ENCODE data around the gene S100A14. TPM values are rescaled to one million over a fixed set of nuclear protein-coding genes. Genes with fewer than 3 reads are reported as not detected.

Gene S100A14
- total RNA-seq, 1 experiment from 2014 or later, result 0.63 TPM

DNA sequence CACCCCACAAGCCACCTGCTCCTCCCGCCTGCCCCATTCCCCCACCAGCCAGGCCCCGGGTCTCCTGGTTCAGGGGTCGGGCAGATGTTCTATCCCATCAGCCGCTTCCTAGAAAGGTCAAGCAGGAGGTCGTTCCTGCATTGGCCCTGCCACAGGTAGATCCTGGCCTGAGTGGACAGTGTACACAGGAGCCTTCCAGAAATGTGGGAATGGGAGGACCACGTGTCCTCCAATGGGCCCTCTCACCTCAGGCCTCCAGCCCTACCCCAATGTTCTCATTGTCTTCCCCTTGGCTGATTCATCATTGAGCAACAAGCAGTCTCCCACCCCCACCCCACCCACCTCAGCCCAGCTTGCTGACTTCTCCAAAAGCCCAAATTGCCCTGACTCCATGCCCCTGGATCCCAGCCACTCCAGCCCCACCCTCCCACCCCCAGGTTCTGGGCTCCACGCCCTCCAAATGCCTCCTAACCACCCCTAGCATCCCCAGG is 5.3 kb downstream of the S100A14 start:
- Histone ChIP-seq H2BK120ac (ENCODE audit: low read depth, low read length, poor library complexity, severe bottlenecking) (no peak overlapping the region), H2AFZ (ENCODE audit: low read length) (no peak overlapping the region), H3T11ph (ENCODE audit: low read length) (no peak overlapping the region), H3K56ac (ENCODE audit: insufficient read length, low read depth, low read length) (no peak overlapping the region), H3K4me1 (ENCODE audit: insufficient read depth, low read length) (peaks cover 9% of the 10 kb centered on the region; the same call in 1 of the 2 replicates), H3K4me2 (ENCODE audit: insufficient read depth, insufficient read length, low read length) (no peak overlapping the region), H3K14ac (ENCODE audit: insufficient read depth, low read length) (no peak overlapping the region), H3K18ac (ENCODE audit: insufficient read length, low read depth, low read length) (no peak overlapping the region), H4K20me1 (ENCODE audit: control insufficient read depth, insufficient read depth, insufficient read length) (no peaks in the 10 kb centered on the region), H4K91ac (ENCODE audit: insufficient read length, low read depth, low read length) (no peak overlapping the region), H3K4ac (ENCODE audit: low read depth, low read length) (no peak overlapping the region), H3K9me3 (ENCODE audit: control insufficient read depth, low read depth, low read length) (no peaks in the 10 kb centered on the region), H2BK15ac (ENCODE audit: low read depth, low read length) (no peak overlapping the region), H4K5ac (ENCODE audit: insufficient read length, low read depth, low read length) (no peak overlapping the region), H2BK12ac (ENCODE audit: insufficient read length, low read depth, low read length) (no peak overlapping the region), H3K23me2 (ENCODE audit: insufficient read length, low read depth, low read length, poor library complexity, severe bottlenecking) (peaks cover 3% of the 10 kb centered on the region), H4K8ac (replicated peaks; ENCODE audit: insufficient read length, low read depth, low read length) (no peak overlapping the region), H2AK5ac (ENCODE audit: insufficient read length, low read length) (no peak overlapping the region), H3K79me1 (ENCODE audit: insufficient read depth, low read depth, low read length, poor library complexity, severe bottlenecking) (no peaks in the 10 kb centered on the region), H3K27ac (ENCODE audit: insufficient read length, low read depth, low read length) (no peak overlapping the region), H3K23ac (ENCODE audit: insufficient read length, low read depth, low read length) (no peak overlapping the region), H2BK5ac (ENCODE audit: insufficient read length, low read length) (no peak overlapping the region), H2BK20ac (ENCODE audit: low read depth, low read length, poor library complexity, severe bottlenecking) (no peak overlapping the region), H3K27me3 (ENCODE audit: insufficient read depth, low read length) (no peaks in the 10 kb centered on the region), H3K9ac (ENCODE audit: extremely low read depth, insufficient read length, low read length) (no peak overlapping the region), H3K79me2 (ENCODE audit: insufficient read depth, low read length) (no peaks in the 10 kb centered on the region)
- H3K4me3 Mint-ChIP-seq, result no peak overlapping the region
- DNase-seq, result no peak
- H3K27ac Mint-ChIP-seq, result no peak overlapping the region
- H3K9me3 Mint-ChIP-seq, result no peaks in the 10 kb centered on the region
- peaks cover 39 to 59% of the 10 kb centered on the region in 2 experiments for H3K4me1 Mint-ChIP-seq
- peaks cover 2% of the 10 kb centered on the region for H3K27me3 Mint-ChIP-seq (ENCODE audit: low read depth)
- H3K36me3 Mint-ChIP-seq (ENCODE audit: insufficient read depth in 1 of 3, low read depth in 3 of 3), result peaks cover 0 to 3% (median 0%) of the 10 kb centered on the region in 3 experiments; a peak in 1 of 7 replicates
- TF ChIP-seq, protein P1, sequence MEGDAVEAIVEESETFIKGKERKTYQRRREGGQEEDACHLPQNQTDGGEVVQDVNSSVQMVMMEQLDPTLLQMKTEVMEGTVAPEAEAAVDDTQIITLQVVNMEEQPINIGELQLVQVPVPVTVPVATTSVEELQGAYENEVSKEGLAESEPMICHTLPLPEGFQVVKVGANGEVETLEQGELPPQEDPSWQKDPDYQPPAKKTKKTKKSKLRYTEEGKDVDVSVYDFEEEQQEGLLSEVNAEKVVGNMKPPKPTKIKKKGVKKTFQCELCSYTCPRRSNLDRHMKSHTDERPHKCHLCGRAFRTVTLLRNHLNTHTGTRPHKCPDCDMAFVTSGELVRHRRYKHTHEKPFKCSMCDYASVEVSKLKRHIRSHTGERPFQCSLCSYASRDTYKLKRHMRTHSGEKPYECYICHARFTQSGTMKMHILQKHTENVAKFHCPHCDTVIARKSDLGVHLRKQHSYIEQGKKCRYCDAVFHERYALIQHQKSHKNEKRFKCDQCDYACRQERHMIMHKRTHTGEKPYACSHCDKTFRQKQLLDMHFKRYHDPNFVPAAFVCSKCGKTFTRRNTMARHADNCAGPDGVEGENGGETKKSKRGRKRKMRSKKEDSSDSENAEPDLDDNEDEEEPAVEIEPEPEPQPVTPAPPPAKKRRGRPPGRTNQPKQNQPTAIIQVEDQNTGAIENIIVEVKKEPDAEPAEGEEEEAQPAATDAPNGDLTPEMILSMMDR (conservative IDR thresholded peaks at IDR 0.05), result no peak
- WGBS (ENCODE audit: extremely low coverage, insufficient read length, low lambda C conversion rate), result no CpG with 5 or more reads among the region's 7 CpGs
